Hepatocyte (in vitro differentiated cells): ENCODE results near the gene PRCC.

Experiments
- CTCF ChIP-seq: fragments of 200-600 bp; sonication (generic); IDR thresholded peaks from 2 replicates; pipeline ENCODE4 v1.5.1; 2016; ENCODE audit warnings: antibody characterized with exemption, mild to moderate bottlenecking; ENCODE audit not compliant: poor library complexity
- EZH2 ChIP-seq: fragments of 200-600 bp; sonication (generic); IDR thresholded peaks from 2 replicates; pipeline ENCODE4 v1.6.1; 2016; ENCODE audit warnings: antibody characterized with exemption, mild to moderate bottlenecking, borderline replicate concordance

DNA sequence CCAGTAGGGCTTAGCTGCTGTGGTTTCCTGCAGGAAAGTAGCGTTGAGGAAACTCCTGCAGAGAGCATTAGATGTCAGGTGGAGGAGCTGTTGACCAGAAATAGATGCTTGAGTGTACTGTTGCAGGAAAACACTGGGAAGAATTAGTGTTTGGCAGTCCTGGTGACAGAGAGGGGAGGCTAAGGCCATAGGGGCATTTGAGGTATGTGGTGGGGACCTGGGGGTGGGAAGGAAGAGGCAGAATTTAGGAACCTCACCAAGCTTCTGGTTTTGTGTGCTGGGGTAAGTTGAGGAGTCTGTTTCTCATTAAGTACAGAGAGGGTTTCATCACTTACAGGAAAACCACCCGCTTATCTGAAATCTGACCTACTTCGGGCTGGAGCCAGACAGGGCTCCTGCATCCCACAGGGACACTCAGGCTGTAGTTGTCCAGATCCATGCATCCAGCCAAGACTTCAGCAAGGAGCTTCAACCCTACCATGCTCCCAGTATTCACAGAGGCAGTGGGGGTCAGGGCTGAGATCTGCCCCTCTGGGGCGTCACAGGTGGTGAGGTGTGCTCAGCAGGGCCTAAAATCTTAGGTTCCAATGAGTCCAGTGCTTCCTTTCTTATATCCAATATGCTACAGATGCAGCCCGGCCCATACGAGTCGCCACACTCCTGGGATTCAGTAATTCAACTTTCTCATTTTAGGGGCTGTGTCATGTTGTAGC is 34.2 kb downstream of the PRCC start:
- TF ChIP-seq CTCF (peak; percentile 36), EZH2 (no peak)
